WI38 (cell line): ENCODE measurements around the gene CDKN1C.

ENCODE experiments used
- H3K4me3 ChIP-seq: 2 replicates; pipeline ENCODE4 v1.5.1; 2011; ENCODE audit warnings: low read depth, mild to moderate bottlenecking, control low read depth, low read length
- CTCF ChIP-seq: IDR thresholded peaks from 2 replicates; pipeline ENCODE4 v1.5.1; 2012; ENCODE audit warnings: low read depth, mild to moderate bottlenecking, control low read depth, low read length

CDKN1C gene

GRCh38 chr11:2902784-2903671 is 17.5 kb upstream of the CDKN1C start:
- H3K4me3 ChIP-seq: peak overlapping the region; percentile 72
- no peak for TF ChIP-seq CTCF

GRCh38 chr11:2901854-2902783 is 16.5 kb upstream of the CDKN1C start:
- no peak for TF ChIP-seq CTCF
- H3K4me3 ChIP-seq: peak overlapping the region; percentile 72

GRCh38 chr11:2901196-2901796 is 15.7 kb upstream of the CDKN1C start:
- H3K4me3 ChIP-seq: peak overlapping the region; percentile 72
- no peak for TF ChIP-seq CTCF

- no peak overlapping the region for H3K4me3 ChIP-seq
- TF ChIP-seq CTCF: no peak
These were observed 13.7 kb upstream of the CDKN1C start for GRCh38 chr11:2899080-2899783.

GRCh38 chr11:2898366-2899079 is 12.9 kb upstream of the CDKN1C start:
- TF ChIP-seq CTCF: no peak
- no peak overlapping the region for H3K4me3 ChIP-seq

- TF ChIP-seq CTCF: no peak
- H3K4me3 ChIP-seq: no peak overlapping the region
These were observed 11.5 kb upstream of the CDKN1C start for GRCh38 chr11:2897048-2897447.
